GM19395 (cell line): ENCODE measurements around the gene VCAN.
A peak's percentile ranks its signal among the peaks of the same experiment; 100 is the strongest.

Source experiments
- ATAC-seq: cut with Tn5 transposase; IDR thresholded peaks from one replicate; pipeline ENCODE4 v1.9.1; 2021; ENCODE audit warnings: mild to moderate bottlenecking, moderate library complexity; ENCODE audit not compliant: unreplicated experiment

The VCAN gene

DNA sequence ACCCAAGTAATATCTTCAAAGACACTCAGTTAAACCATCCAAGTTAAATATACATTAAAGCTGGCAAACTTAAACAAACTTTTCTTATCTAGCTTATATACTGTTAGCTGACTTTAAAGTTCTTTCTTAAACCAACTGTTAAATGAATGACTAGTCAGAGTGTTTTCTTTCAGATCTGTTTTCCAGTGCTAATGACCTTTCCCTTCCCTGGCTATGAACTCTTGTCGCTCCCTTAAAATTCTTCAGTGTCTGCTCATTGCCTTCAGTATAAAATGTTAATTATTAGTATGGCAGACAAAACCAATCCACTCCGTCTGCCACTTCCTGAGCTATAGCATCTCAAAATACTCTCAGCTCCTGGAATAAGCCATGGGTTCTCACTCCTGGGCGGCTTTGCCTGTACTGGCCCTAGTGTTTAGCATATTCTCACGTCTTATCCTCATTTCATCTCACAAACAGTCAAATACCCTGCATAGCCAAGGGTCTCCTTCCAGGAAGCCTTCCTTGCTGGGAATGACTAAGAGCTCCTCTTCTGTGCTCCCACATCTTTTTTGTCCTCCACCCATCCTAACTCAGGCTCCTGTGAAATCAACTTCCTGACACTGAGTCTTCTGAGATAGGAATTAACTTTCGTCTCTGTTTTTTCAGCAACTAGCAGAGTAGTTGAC, 87.7 kb downstream of the VCAN start:
- no peak for ATAC-seq

DNA sequence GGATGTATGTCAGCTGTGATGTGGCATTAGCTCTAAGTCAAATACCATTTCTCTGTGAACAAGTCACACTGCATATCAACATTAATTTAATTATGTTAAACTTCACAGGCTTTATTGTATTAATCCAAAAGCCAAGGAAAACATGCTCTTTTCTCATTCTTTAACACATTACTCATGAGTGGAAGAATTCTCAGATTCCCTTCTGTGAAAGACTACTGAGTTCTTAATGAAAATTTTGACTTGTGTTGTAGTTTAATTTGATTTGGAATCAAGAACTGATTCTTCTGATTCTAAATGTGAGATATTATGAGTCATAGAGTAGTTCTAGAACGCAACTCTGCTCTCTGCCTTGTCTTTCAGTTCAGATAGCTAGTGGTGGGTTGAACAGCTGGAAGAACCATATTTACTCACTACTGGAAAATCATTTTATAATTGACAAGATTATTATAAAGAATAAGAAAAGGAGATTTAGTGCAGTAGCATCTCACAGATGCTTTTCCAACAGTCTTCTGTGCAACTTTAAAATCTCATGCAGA, 90.6 kb downstream of the VCAN start:
- ATAC-seq: no peak

DNA sequence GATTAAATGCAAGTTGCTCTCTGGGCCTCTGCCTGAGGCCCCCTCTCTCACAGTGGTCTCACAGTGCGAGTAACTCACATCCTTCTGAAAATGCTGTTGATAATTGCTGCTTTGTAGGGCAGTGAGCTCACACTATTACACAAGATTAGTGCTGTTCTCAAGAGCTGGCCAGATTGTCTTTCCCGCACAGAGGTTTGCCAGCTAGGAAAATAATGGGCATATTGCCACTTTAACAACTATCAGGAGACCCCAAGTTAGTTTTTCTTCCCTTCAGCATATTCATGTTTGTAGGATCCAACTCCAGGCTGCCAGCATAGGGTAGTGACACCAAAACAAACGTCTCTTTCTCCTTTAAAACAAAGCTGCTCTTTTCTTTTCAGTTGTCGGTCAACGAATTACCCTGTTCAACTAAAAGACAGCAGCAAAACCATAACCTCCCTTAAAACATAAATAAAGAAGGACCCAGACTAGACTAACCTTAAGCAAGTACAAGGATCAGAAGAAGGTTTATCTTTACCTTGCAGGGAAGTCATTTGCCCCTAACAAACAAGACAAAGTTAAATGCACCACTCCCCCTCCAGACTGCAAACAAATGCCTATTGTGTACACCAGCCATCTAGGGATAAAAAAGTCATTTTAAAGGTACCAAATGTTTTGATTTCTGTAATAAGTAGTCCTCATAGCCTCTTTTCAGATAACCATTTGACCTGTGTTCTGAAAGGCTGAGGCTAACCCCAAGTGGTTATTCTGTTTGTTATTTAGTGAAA, 91.4 kb downstream of the VCAN start:
- no peak for ATAC-seq

DNA sequence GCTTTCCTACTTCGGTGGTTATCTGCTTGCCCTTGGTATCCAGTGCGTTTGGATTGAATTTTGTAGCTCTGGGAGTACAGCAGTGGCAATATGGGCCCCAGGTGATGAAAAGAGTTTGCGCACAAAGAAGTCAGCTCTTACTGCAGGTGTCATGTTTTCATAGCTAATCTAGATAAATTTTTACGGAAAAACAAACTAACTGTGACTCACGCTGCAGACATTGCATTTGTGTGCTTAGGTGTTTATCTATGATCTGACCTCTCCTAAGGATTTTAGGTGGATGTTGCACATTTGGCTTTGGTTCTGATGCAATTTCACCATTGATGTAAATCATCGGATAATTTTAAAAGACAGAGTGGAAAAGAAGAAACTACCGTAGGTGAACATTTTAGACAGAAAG, 92.1 kb downstream of the VCAN start:
- ATAC-seq: no peak

DNA sequence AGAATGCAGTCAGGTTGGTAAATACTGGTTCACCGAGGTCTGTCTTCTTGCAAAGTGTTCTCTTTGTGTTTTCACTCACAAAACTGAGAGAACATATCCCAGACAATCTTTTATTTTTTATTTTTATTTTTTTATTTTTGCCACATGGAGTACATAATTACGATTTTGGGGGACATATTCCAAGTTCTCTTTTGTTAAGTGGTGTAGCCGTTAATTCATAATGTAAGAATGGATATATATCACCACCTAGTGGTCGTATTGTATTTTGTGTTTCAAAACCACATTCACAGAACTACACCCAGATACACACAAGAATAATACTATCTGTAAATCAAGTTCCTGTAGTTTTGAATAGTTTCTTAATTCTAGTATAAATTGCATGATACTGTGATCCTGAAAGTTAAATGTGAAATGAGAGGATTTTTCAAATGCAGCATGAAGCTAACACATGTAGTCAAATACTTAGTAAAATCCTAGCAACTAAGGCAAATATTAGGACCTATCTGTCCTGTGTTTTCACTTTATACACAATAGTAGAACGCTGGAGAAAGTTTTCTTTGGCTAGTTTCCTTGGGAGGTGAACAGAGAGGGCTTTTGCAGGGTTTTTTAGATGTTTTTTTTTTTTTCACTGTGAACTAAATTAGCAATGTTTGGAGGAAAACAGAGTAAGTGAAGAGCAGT, 92.7 kb downstream of the VCAN start:
- ATAC-seq: peak; percentile 84

DNA sequence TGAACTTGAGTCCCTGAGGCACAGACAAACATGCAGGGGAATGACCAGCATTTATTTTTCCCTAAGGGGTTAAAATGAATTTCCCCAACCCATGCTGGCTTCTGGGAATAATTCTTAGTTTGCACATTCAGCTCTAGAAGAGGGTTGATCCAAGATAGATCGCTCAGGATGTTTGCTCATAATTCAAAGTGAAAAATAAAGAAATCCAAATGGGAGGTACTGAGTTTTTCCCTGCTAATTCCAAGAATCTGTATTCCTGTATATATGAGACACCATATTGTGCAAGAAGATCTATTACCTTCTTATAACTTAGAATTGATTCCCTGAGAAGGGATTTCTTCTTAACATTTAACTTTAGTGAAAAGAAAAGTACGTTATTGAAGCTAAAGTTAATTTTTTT, 96.2 kb downstream of the VCAN start:
- no peak for ATAC-seq

DNA sequence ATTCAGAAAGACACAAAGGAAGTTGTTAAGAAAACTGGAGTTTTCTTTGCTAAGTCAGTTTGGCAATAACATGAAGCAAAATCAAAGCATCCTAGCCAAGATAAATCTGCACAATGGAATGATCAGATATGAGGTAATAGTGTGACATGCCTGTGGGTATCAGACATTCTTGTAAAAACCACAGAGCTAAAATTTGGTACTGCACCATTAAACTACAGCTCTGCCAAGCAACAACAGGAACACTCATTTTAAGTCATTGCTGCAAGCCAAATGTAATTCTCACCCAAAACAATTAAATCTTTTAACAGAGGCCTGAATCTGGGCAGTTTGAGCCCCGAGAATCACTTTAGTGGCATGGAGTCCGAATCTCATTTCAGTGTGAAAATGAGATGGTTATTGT, 96.6 kb downstream of the VCAN start:
- no peak for ATAC-seq

DNA sequence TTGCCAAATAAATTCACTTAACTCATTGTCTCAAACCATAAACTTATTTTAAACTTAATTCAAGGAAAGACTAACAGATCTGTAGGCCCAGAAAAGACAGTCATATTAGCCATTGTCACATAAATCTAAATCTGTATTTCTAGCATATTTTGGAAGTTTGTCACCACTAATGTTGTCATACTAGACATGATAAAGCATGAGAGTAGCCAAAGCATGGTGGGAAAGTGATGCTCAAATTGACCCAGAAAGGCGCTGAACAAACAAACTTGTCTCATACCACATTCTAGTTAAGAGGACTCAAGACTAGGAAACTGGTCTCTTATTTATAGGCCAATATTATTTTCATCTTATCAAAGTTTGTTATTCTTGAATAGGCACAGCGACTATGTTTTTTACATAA, 99.4 kb downstream of the VCAN start:
- ATAC-seq: no peak

DNA sequence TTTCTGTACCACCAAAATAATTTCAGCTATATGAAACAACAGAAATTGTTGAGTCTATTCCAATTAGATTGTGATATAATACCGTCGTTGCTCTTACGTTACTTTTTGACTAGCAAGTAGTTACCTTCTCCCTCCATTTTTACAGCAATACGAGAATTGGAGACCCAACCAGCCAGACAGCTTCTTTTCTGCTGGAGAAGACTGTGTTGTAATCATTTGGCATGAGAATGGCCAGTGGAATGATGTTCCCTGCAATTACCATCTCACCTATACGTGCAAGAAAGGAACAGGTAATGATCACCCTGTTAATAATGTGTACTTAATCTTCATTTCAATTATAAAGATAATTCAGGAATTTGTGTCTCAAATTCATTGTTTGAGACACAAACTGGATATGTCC, 100.7 kb downstream of the VCAN start:
- no peak for ATAC-seq

DNA sequence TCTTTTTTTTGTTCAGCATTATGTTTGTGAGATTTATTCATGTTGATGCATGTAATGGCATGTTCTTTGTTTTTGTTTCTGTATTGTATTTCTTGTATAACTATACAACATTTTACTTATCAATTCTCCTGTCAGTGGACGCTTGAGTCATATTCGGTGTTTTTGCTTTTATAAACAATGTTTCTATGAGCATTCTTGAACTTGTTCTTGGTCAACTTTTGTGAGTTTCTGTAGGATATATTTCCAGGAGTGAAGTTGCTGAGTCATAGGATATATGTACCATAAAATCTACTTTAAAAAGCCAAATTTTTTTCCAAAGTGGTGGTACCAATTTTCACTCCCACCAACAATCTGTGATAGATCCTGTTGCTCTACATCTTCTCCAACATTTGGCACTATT, 104.8 kb downstream of the VCAN start:
- ATAC-seq: no peak

DNA sequence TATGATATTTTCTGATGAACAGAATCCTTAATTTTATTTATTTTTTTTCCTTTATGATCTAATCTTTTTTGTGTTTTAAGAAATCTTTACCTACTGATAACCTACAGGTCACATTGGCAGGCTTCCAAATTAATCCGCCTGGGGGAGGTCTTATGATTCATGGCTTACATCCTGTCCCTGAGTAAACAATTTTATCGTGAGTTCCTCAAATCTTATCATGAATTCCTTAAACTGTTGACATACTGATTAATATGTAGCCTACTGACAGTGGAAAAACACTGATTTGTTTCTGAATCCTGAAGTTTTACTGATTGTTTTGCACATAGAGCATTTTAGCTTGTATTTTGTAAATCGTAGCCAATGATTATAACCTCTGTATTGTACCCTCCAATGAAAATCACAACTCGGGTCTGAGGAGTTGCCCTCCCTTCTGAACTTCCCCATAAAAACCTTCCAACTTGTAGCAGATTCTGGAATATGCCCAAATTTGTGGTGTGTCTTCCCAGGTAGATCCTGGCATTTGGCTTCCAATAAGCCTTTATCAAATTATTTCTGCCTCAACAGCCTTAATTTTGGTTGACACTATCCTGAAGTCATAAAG, 105.6 kb downstream of the VCAN start:
- ATAC-seq: no peak

DNA sequence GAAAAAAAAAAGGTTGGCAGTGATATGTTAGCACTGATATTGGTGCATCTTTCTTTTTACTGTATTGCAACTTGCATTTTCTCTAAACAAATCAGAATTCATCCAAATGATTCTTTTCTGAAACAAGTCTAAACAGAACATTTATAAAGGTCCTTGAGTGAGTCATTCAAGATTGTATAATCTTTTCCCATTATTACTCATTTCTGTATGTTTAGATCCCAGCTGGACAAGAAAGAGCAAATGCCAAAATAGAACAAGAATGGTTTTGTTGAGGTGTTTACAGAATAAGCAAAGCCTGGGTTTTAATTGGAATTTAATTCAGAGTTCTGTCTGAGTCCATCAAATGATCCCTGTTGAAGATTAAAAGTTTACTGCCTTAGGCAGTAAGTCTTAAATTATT, 112.3 kb downstream of the VCAN start:
- ATAC-seq: no peak

DNA sequence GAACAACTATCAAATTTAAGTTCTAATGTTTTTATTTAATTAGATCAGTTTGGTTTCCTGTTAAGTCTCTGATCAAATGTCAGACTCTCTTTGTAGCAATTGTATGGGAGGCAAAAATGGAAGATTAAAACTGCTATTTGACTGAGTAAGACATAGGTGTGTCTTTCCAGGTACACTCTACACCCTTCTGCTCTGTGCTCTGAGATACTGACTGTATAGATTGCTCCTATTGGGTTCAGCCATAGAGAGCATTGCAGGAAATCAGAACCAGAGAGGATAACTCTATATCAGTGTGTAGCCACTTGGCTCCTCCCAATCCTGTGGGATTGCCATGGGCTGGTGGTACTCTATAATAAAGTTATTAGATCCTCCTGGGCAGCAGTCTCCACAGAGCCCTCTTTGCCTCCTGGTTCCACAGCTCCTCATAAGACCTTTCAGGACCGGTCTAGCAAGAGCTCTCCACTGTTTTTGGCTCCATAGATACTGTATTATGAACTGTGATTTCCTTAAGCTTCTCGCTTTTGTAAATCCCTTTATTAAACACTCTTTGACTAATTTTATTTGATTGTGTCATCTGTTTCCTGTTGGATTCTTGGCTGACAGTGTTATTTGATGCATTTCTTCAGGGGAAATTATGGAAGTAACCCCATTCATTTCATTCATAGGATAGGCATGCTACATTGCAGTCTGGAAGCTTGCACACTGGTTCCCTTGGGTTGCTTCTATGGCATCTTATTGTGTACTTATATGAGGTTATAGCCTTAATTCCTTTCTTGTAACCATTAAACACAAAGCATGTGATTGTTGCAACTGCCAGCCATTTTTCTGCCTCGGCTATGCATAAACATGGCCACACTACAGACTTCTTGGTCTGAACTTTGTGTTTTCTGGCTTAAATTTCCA, 115.6 kb downstream of the VCAN start:
- no peak for ATAC-seq

DNA sequence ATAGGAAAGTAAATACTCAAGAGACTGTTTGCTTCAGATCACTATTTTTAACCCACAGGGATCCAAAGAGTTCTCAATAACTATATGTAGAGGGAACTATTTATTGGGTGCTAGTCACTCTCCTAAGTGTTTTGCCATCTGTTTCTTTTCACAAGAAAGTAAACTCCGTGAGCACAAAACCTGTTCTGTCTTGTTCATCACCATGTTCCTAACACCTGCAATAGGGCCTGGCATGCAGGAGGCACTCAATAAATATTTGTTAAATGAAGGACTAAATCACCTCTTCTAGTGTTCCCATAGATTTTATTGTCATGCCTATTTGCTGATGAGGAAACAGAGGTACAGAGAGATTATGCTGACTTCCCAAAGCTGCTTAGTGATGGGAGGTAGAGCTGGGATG, 118.2 kb downstream of the VCAN start:
- ATAC-seq: no peak

DNA sequence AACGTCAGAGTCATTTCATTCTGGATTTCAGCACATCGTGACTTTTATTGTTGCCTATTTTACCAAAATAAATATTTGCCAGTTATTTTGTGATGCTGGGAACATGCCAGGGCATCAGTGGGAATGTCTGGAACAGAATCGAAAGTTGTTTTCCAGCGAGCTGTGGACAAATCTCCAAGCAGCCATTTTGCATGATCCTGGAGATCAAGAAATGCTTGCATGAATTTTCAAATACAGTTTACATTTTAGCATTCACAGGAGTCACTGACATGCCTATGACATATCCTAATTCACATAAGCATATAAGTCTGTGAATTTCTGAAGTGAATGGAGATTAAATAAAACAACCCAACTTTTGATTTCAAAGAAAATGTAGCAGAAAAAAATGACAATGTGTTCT, 119.4 kb downstream of the VCAN start:
- ATAC-seq: no peak

DNA sequence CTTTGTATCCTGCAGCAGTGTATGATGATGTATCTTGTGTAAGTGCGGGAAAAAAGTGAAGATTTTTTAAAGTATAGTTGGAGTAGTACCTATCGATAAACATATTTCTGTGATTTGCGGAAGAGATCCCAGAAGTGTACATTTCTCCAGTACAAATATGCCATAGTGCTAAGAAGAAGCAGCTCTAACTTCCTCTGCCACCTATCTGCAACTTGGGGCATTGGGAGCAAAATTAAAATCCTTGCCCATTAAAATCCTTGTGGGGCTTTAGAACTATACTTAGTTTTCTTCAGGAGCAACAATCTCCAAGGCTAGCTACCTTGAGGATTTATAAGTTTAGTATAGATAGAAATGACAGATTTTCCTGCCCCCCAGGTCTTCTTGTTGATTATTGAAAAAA, 123.7 kb downstream of the VCAN start:
- no peak for ATAC-seq

DNA sequence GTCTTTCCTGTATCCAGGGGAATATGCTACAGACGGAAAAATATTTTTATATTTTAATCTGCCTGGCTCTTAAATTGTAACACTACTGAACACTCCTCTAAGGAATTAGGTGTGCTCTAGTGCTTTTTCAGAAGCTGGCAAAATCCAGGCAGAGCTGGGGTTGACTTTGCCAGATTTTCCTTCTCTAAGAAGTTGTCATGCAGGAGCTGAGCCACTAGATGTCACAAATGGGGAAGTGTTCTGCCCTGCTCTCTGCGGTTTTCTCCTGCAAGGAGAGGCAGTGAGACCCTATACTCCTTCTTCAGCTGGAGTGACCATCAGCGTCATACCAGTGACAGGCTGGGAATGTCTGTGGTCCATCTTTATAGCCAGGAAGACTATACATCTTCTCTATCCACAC, 136.6 kb downstream of the VCAN start:
- peak; percentile 73 for ATAC-seq

DNA sequence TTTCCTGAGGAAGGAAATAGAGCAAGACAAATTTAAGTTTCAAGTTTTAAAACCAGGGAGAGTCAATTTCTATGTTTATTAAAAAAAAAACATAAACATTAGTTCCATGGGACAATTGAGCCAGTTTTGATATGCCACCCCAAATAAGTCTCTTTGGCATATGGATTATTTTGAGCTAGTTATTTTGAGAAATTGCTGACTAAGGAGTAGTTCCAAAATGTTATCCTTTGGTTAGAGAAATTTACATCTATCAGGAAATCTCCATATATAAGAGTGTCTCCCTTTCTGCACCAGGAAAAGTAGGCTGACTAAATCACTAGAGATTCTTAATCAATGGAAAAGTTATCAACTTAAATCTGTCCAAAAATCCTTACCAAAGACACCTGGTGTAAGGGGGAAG, 143.3 kb downstream of the VCAN start:
- ATAC-seq: no peak

DNA sequence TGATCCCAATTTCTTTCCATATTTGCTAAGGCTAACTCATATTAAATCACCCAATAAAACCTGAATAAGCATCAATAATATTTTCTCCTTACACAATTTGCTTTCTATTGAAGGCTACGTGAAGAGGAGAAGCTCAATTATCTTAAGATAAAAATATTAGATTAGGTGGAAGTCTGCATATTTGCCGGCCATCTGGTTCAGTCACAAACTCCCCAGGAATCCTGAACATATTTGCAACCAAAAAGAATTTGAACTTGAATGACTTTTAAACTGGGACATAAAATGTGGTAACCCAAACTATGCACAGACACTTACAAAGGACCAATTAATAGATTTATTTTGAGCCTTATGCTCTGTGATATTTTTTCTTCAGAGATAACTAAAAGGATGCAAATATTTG, 156.8 kb downstream of the VCAN start:
- no peak for ATAC-seq
